Activated B cell treated with CpG ODN at 0.5 μM for 24 hours (primary cell): ENCODE results near the gene VPS9D1. TPM values are rescaled to one million over a fixed set of nuclear protein-coding genes. Genes with fewer than 3 reads are reported as not detected.

ENCODE experiments used
- ATAC-seq: fragments of 200-7000 bp; cut with Tn5 transposase; one replicate; pipeline ENCODE4 v1.10.0; 2021; ENCODE audit warnings: low read depth, mild to moderate bottlenecking, moderate library complexity
- CTCF ChIA-PET: fragments of 350-600 bp; sonication (Branson Sonifier 250); formaldehyde crosslinking; loops from one replicate; lab custom pipeline; 2021; ENCODE audit warnings: antibody characterized with exemption; lab: Charles Lee
- POLR2A ChIA-PET: fragments of 350-600 bp; sonication (Branson Sonifier 250); formaldehyde crosslinking; loops from one replicate; lab custom pipeline; 2021; ENCODE audit warnings: antibody characterized with exemption; lab: Charles Lee
- DNase-seq: peaks from one replicate; pipeline ENCODE4 v3.0.0; 2022
- H3K27ac Mint-ChIP-seq: one replicate; pipeline ENCODE4 v1.8.0; 2020; ENCODE audit warnings: mixed read lengths
- H3K27me3 Mint-ChIP-seq: one replicate; pipeline ENCODE4 v1.8.0; 2021; ENCODE audit warnings: mixed read lengths
- H3K36me3 Mint-ChIP-seq: one replicate; pipeline ENCODE4 v1.8.0; 2021; ENCODE audit warnings: low read depth, mixed read lengths
- H3K4me1 Mint-ChIP-seq: one replicate; pipeline ENCODE4 v1.8.0; 2021; ENCODE audit warnings: mixed read lengths
- H3K4me3 Mint-ChIP-seq: one replicate; pipeline ENCODE4 v1.8.0; 2020; ENCODE audit warnings: mild to moderate bottlenecking, mixed read lengths
- H3K9me3 Mint-ChIP-seq: one replicate; pipeline ENCODE4 v1.8.0; 2020; ENCODE audit warnings: mixed read lengths
- intact Hi-C: fragments of 100-400 bp; cut with micrococcal nuclease; formaldehyde crosslinking; loops from one replicate; pipeline ENCODE4 v1.15.1; 2024
- total RNA-seq: library from RNA; stranded (reverse); gene quantifications from 2 replicates; pipeline ENCODE4 v1.2.3, GENCODE V29; 2022
- TF ChIP-seq, protein P1 (sequence below): fragments of 200-600 bp; IDR thresholded peaks from one replicate; pipeline ENCODE4 v1.8.0; 2022; ENCODE audit warnings: antibody characterized with exemption, mild to moderate bottlenecking

Gene VPS9D1
- total RNA-seq, 1 donor from 2014 or later: 7.4 TPM

DNA sequence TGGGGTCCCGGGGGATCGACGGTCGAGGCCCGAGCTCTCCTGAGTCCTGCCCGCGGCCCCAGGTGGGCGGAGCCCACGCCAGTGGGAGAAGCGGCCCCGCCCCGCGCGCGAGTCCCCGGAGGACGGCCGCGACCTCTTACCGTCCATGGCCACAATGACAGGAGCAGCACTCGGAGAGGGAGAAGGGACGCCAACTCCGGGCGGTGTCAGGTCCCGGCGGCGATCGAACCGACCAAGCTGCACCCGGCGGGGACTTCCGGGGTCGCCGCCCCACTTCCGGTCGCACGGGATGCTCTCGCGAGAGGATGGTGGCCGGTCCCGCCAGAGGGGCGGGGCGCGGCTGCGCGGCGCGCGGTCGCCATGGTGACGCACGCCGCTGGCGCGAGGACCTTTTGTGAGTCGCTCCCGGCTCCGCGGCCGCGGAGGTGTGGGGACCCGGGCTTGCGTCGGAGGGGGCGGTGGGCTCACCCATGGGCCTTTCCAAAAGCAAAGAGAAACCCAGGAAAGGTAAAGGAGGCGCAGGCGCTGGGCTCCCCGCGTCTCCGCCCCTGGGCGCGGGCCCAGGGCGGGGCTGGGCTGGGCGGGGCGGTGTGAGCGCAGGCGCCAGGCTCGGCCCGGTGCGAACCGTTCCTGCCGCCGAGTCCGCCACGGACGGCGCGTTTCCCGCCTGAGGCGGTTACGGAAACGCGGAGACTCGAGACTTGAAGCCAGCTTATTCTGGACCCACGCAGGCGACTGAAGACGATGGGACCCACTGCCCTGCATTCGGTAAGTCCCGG, 63.1 kb downstream of the VPS9D1 start, which contains the start of the genes CHMP1A and SPATA33:
TSS of gene CHMP1A (minus strand) at position 267 of the 779 bp plus-strand sequence. CDS start at position 147, 120 bp downstream.
TSS of gene SPATA33 (plus strand) at position 395 of the 779 bp plus-strand sequence. CDS start at position 471, 76 bp downstream.
- ChIA-PET POLR2A (interaction anchor here (0.5 to 1.5 kb wide), 11 partner anchors 20 to 410 kb away, joined by 3 to 14 read pairs (median 3); partner anchors contain the start of genes CDK10 and TCF25), CTCF (interaction anchor here (0.9 to 1.3 kb wide), 2 partner anchors 29 to 42 kb away, joined by 3 read pairs; partner anchors contain the start of gene CDK10)
- ATAC-seq (peak; percentile 91), DNase-seq (peak; percentile 96)
- H3K27ac Mint-ChIP-seq: peak within 1 kb of the TSS; percentile 75
- H3K4me1 Mint-ChIP-seq: peaks cover 33% of the 10 kb centered on the region
- H3K36me3 Mint-ChIP-seq: peaks cover 16% of the 10 kb centered on the region
- TF ChIP-seq, protein P1, sequence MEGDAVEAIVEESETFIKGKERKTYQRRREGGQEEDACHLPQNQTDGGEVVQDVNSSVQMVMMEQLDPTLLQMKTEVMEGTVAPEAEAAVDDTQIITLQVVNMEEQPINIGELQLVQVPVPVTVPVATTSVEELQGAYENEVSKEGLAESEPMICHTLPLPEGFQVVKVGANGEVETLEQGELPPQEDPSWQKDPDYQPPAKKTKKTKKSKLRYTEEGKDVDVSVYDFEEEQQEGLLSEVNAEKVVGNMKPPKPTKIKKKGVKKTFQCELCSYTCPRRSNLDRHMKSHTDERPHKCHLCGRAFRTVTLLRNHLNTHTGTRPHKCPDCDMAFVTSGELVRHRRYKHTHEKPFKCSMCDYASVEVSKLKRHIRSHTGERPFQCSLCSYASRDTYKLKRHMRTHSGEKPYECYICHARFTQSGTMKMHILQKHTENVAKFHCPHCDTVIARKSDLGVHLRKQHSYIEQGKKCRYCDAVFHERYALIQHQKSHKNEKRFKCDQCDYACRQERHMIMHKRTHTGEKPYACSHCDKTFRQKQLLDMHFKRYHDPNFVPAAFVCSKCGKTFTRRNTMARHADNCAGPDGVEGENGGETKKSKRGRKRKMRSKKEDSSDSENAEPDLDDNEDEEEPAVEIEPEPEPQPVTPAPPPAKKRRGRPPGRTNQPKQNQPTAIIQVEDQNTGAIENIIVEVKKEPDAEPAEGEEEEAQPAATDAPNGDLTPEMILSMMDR: no peak
- H3K27me3 Mint-ChIP-seq: no peaks in the 10 kb centered on the region
- H3K9me3 Mint-ChIP-seq: no peaks in the 10 kb centered on the region
- H3K4me3 Mint-ChIP-seq: peak within 1 kb of the TSS; percentile 85
- intact Hi-C loops: loop anchor here (1.0 to 5.0 kb wide), 5 partner anchors 29 to 217 kb away; partner anchors contain the start of genes CDK10, FANCA, SPATA2L and SPIRE2

Other genes starting within 250 kb of the VPS9D1 start
- 216 and 243 TPM in 2 replicates for gene ANKRD11, start 230.3 kb downstream of the VPS9D1 start, total RNA-seq
- gene SPG7, start 212.5 kb downstream of the VPS9D1 start, total RNA-seq: 84.7 and 102 TPM in 2 replicates
- 3,566 and 4,063 TPM in 2 replicates for gene RPL13, start 160.2 kb downstream of the VPS9D1 start, total RNA-seq
- 2.0 and 2.7 TPM in 2 replicates for gene CPNE7, start 145.1 kb downstream of the VPS9D1 start, total RNA-seq
- not detected in 2 replicates for gene DPEP1, start 107.3 kb downstream of the VPS9D1 start, total RNA-seq
- 89.8 and 98.7 TPM in 2 replicates for gene CHMP1A, start 63.2 kb downstream of the VPS9D1 start, total RNA-seq
- gene SPATA33, start 63.1 kb downstream of the VPS9D1 start, total RNA-seq: 8.5 TPM in 2 replicates
- 67.9 and 76.1 TPM in 2 replicates for gene CDK10, start 34.2 kb downstream of the VPS9D1 start, total RNA-seq
- gene SPATA2L, start 19.2 kb downstream of the VPS9D1 start, total RNA-seq: 6.9 and 7.0 TPM in 2 replicates
- gene ZNF276, start 639 bp upstream of the VPS9D1 start, total RNA-seq: 43.8 and 52.0 TPM in 2 replicates
- gene FANCA, start 95.7 kb upstream of the VPS9D1 start, total RNA-seq: 27.7 and 33.7 TPM in 2 replicates
- gene SPIRE2, start 107.6 kb upstream of the VPS9D1 start, total RNA-seq: 0.46 and 1.2 TPM in 2 replicates
- gene TCF25, start 152.7 kb upstream of the VPS9D1 start, total RNA-seq: 256 and 273 TPM in 2 replicates
- 4.8 and 6.8 TPM in 2 replicates for gene MC1R, start 198.0 kb upstream of the VPS9D1 start, total RNA-seq
- gene TUBB3, start 202.4 kb upstream of the VPS9D1 start, total RNA-seq: 0.33 and 0.42 TPM in 2 replicates
- gene DEF8, start 227.9 kb upstream of the VPS9D1 start, total RNA-seq: 45.2 and 51.5 TPM in 2 replicates